NCI-H2107 treated with DMSO at 0.1 percent for 48 hours (cell line): Measurements from ENCODE around the gene BOLA3.
"Not testable (repeated sequence)": the region's sequence is repeated elsewhere in the genome, so short reads cannot be mapped to it uniquely, and the experiment has no call there.

Experiments used
- DNase-seq: peaks from one replicate; lab custom pipeline; 2025; ENCODE audit not compliant: unreplicated experiment; lab: John Stamatoyannopoulos, UW

Gene BOLA3

DNA sequence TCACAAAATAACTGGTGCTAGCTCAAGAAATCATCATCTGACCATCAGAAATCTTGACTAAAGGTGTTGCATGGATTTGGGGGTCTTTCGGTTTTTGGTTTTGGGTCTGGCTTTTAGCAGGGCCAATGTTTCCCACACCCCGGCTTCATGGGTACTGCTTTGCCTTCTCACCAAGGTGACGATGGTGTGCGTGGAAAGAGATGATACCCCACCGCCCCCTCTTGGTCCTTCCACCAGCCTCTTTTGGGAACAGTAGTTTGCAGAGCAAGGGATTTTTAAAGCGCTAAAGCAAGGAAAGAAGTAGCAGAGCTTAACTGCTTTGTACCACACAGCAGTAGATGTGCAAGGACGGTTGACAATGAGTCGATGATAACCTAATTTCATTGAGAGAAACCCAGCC lies 42.3 kb downstream of the BOLA3 start:
- no peak for DNase-seq

DNA sequence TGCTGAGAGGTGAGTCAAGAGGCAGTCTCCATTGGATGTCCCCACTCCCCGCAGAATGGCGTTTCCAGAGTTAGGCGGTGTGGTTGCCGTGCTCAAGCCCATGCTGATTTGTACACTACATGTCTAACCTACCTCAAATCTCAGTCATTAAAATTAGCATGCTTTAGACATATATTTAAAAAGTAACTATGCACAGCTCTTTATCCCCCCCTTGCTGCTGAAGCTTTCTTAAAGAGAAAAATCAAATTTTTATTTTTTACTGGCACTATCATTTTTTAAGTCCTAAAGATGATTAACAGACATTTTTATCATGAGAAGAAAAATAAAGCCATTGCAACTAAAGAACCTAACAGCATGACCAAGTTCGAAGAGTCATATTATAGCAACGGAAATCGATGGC lies 42.9 kb downstream of the BOLA3 start:
- DNase-seq, result no peak

DNA sequence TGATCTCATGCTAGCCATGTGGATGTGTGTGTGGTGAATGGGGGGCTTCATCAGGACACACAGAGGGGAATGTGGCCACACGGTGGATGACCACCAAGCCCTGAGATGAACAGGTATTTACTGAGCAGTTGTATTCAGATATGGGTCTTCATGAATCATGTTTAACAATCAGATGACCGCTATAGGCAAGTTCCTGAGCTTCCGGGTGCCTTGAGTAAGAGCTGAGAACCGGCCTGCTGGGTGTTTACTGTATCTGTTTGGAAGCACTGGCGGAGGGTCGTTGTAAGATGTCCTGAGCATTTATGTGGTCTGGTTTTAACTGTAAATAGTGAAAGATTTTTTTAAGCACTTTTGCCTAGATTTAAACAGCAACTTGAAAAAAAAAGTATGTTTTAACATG lies 43.9 kb downstream of the BOLA3 start:
- DNase-seq, result no peak

DNA sequence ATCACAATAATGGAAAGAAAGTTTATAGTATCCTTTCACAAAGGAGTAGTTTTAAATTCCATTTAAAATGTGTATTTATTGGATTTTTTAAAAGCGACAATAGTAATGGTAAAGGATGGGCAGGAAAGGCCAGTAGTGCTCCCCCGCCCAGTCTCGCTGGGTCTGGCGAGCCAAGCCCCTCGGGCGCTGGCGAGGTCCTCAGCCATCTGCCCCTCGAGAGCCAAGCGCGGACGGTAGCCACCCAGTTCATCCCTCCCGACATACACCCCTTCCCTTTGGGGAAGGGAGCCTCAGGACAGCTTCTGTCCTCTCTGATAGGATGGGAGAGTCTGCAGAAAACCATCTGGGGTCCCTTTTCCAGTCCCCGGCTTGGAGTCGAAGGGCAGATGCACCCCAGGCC lies 45.2 kb downstream of the BOLA3 start:
- DNase-seq, result no peak

DNA sequence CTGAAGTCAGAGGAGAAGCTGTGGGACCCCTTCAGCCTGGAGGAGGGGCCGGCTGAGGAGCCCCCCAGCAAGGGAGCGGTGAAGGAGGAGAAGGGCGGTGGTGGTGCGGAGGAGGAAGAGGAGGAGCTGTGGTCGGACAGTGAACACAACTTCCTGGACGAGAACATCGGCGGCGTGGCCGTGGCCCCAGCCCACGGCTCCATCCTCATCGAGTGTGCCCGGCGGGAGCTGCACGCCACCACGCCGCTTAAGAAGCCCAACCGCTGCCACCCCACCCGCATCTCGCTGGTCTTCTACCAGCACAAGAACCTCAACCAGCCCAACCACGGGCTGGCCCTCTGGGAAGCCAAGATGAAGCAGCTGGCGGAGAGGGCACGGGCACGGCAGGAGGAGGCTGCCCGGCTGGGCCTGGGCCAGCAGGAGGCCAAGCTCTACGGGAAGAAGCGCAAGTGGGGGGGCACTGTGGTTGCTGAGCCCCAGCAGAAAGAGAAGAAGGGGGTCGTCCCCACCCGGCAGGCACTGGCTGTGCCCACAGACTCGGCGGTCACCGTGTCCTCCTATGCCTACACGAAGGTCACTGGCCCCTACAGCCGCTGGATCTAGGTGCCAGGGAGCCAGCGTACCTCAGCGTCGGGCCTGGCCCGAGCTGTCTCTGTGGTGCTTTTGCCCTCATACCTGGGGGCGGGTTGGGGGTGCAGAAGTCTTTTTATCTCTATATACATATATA lies 46.0 kb downstream of the BOLA3 start:
- no peak for DNase-seq

DNA sequence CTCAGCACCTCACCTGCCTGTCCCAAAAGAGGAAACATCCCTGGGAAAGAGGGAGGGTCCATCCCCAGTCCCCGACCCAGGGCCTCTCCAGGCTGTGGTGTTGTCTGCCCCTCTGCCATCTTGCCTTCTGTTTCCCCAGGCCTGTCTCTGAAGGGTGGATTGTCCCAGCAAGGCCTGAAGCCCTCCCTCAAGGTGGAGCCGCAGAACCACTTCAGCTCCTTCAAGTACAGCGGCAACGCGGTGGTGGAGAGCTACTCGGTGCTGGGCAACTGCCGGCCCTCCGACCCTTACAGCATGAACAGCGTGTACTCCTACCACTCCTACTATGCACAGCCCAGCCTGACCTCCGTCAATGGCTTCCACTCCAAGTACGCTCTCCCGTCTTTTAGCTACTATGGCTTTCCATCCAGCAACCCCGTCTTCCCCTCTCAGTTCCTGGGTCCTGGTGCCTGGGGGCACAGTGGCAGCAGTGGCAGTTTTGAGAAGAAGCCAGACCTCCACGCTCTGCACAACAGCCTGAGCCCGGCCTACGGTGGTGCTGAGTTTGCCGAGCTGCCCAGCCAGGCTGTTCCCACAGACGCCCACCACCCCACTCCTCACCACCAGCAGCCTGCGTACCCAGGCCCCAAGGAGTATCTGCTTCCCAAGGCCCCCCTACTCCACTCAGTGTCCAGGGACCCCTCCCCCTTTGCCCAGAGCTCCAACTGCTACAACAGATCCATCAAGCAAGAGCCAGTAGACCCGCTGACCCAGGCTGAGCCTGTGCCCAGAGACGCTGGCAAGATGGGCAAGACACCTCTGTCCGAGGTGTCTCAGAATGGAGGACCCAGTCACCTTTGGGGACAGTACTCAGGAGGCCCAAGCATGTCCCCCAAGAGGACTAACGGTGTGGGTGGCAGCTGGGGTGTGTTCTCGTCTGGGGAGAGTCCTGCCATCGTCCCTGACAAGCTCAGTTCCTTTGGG lies 47.2 kb downstream of the BOLA3 start:
- DNase-seq, result no peak

DNA sequence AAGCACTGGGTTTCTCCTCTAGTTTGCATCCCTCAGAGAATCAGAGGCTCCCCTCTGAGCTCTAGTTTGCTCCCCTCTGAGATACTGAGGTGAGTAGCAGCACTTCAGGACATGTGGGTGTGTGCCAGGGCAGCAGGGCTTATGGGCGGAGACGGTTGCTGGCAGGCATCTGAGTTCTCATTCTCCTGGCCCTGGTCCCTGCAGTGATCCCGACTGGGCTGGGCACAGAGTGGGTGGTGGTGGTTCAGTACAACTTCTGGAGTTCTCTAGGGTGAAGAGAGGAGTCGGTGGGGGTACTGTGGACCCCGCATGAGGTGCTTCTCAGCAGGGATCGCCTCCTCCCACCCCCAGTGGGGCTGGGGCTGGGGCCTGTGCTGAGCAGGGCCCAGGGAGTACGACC lies 47.9 kb downstream of the BOLA3 start:
- DNase-seq, result no peak

DNA sequence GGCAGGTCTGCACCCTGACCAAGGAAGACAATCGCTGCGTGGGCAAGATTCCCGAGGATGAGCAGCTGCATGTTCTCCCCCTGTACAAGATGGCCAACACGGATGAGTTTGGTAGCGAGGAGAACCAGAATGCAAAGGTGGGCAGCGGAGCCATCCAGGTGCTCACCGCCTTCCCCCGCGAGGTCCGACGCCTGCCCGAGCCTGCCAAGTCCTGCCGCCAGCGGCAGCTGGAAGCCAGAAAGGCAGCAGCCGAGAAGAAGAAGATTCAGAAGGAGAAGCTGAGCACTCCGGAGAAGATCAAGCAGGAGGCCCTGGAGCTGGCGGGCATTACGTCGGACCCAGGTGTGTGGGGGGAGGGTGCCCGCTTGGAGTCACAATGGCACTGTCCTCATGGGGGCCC lies 48.4 kb downstream of the BOLA3 start:
- DNase-seq, result no peak

DNA sequence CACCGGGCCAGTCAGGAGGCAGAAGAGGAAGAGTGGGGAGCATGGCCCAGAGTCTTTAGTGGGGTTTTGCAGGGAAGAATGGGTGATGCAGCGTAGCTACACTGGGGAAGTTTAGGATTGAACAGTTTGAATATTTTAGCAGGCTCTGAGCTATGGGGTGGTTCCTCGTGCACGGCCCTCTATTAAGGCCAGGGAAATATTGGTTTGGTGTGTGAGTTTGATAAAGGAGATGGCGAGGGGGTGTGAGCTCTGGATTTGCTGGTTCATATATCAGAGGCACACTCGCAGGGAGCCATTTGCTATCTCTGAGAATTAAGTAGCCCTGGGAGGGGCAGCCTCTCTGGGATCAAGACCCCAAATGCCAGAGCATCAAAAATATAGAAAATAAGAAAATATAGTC lies 50.1 kb downstream of the BOLA3 start:
- no peak for DNase-seq

DNA sequence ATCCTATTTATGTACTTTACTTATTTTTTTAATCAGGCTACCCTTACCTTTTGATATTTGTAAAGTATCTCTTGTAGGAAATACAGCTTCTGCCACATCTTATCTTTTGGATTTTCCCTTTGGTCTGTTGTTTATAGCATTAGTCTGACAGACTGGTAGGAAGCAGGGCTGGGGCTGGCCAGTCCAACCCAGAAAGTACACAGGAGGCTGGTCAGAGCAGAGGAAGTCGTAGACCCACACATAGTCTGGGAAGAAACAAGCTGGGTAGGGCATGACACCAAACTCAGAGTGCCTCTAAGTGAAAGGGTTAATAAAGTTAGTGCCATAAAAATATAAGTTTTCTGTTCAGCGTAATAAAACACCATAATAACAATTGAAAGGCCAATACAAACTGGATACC lies 51.7 kb downstream of the BOLA3 start:
- no peak for DNase-seq

DNA sequence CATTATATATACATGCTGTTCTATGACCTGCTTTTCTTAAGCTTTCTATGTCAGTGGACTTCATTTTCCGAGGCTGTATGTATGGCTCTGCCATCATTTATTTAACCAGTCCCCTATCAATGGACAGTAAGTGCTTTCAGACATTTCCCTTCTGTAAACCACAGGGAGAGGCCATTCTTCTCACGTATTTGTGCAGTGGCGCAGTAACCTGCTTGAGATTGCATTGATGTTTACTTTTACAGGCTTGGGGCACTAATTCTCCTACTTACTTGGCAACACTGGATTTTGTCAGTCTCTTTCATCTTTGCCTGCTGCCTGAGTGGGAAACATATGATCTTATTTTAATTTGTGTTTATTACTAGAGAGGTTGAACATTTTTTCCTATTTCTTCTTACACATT lies 52.1 kb downstream of the BOLA3 start:
- DNase-seq, result no peak

DNA sequence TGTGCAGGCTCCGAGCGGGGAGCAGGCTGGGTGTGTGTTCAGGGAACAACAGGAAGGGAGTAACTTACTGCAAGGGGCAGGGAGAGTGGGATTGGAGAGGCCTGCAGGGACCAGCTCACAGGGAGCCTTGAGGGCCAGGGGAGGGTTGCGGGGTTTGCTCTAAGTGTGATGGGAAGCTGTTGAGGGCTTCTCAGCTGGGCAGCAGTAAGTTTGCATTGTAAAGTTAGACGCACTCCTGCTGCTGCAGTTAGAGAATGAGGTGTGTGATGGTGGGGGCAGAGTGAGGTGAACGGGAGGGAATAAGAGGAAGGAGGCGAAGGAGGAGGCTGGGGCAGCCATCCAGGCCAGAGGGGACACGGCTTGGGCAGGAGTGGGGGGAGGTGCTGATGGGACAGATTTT lies 53.4 kb downstream of the BOLA3 start:
- DNase-seq, result no peak

DNA sequence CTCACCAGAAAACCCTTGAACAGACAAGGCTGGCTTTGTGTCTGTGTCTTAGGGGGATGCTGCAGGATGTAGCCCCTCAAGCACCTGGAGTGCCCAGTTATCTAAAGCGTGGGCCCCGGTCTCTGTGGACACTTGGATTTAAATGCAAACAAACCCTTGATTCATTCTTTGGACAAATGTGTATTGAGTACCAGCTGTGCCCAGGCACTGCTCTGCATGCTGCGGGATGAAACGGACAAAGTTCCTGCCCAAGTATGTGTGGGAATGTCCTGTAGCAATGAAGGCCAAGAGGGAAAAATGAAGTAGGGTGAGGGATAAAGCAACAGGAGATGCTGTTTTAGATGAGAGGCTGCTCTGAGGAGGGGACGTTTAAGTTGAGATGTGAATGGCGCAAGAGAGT lies 53.9 kb downstream of the BOLA3 start:
- no peak for DNase-seq

DNA sequence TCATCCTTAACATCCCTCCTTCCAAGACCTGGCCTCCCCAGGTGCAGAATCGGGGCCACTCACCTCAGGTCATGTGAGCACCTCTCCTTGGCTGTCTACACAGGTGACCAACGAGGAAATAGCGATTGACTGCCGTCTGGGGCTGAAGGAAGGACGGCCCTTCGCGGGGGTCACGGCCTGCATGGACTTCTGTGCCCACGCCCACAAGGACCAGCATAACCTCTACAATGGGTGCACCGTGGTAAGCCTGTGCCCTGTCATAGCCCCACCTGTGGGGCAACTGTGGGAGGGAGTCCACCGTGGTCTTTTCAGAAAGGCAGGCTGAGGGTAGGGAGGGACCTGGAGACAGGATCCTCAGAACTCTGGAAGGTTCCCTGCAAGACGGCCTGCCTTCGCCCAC lies 54.3 kb downstream of the BOLA3 start:
- no peak for DNase-seq

DNA sequence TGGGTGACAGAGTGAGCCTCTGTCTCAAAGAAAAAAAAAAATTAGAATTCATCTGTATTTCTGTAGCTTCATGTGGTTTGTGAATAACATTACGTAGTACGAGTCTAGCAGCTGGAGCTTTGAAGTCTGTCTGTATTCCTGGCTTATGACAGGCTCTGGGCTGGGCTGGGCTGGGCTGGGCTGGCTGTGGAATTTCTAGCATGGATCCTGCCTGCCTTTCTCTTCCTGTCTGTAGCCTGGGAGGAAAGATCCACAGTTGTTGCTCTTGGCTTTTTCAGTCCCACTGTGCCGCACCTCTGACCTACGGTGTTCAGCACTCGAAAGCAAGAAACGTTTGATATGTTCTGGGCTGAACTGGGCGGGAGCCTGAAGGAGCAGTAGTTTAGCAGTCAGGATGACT lies 55.4 kb downstream of the BOLA3 start:
- DNase-seq, result no peak

DNA sequence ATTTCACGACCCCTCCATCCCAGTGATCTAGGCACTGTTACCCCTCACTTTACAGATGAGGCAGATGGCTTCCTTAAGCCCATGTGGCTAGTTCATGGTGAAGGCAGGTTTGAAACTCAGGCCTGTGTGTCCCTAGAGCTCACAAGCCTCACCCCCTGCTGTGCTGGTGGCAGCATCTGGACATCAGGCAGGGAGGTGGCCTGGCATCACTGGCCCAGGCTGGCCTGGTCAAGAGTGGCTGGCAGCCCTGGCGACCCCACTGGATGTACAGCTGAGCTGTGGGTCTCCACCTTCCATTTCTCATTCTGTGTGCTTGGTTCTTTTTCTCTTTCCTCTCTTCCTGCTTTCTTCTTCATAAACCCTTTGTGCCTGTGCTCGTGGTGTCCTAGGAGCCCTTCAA lies 56.3 kb downstream of the BOLA3 start:
- DNase-seq, result no peak

DNA sequence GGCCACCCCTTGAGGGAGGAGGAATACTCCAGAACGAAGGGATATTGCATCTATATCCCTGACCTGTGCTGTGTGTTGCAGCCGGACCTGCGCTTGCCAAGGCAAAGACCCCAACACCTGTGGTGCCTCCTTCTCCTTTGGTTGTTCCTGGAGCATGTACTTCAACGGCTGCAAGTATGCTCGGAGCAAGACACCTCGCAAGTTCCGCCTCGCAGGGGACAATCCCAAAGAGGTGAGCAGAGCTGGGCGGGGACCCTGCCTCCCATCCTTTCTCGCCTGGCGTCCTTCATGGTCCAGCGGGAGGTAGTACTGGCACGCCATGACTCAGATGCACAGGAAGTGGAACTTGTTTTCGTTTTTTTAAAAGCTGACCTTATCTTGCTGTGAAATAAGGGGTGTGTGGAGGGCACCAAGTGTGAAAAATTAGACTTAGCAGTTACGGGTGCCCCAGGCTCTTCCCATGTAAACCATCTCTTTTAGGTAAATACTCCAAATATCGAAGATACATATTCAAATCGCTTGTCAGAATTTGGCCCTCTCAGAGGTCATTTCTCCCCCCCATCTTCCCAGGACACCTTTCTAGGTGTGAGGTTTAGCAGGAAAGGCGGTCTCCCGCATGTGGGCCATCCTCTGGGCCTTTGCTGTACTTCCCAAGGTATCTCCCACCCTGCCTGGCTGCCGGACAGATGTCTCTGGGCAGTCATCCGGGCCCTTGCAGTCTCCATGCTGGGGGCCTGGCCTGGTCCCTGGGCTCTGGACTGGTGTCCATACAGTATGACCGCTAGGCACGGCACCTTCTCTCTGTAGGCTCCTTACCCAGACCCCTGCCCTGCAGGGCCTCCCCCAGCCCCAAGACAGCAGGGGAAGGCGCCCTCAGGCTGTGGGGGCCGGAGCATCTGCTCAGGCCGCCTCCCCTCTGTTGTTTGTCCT lies 57.6 kb downstream of the BOLA3 start:
- DNase-seq, result no peak

DNA sequence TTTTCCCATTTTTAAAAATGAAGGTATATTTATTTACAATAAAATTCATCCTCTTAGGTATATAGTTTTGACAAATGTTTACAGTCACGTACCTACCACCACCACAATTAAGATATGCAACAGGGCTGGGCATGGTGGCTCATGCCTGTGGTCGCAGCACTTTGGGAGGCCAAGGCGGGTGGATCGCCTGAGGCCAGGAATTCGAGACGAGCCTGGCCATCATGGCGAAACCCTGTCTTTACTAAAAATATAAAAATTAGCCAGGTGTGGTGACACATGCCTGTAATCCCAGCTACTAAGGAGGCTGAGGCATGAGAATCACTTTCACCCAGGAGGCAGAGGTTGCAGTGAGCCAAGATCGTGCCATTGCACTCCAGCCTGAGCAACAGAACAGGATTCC lies 59.0 kb downstream of the BOLA3 start:
- not testable (repeated sequence) for DNase-seq

DNA sequence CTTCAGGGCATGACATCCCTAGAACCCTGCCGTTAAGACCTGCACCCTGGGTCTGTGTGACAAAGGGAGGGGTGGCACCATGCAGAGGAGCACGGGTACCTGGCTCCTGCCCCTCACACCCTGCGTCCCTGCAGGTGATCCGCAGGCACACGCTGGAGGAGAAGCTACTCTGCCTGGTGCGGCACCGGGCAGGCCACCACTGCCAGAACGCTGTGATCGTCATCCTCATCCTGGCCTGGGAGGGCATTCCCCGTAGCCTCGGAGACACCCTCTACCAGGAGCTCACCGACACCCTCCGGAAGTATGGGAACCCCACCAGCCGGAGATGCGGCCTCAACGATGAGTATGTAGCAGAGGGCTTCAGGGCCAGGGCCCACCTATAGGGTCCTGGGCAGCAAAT lies 60.0 kb downstream of the BOLA3 start:
- DNase-seq, result no peak

DNA sequence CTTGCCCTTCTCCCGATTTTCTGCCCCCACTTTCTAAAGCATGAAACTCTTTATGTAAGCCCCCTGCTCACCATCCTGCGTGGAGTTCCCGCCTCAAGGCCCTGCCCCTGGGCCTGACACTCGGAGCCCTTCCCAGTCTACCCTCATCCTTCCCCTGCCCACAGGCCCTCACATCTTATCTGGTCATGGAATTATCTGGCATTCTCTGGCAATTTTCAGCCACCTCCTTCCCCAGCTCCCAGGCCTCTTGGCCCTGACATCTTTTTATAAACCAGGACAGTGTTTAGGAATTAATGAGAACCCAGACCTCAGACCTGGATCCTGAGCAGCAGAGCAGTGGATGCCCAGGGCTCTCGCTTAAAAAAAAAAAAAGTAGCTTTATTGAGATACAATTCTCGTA lies 61.7 kb downstream of the BOLA3 start:
- no peak for DNase-seq
